ENCODE results near the gene PRKG1.

PRKG1 gene

DNA sequence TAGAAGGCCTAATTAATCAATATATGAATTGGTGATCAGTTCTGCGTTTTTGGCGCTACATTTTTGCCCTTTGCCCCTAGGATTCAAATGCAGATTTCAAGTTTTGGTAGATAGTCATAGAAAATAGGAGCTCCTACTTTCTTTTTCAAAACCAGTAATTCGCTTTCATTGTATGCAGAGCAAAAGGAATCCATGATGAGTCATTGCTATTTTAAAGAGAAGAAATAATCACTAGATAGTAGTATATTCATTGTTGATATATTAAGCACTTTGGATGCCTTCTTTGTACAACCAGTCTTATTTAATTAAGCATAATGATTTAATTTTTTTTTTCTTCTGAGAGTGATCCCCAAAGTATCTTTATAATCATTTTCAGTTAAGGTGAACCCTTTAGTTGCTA lies 574.8 kb downstream of the PRKG1 start:
- no peak overlapping the region for H3K4me2 ChIP-seq (ENCODE audit: low read length)
- H3K9me2 ChIP-seq (replicated peaks; ENCODE audit: control insufficient read depth, low read length), result no peaks in the 10 kb centered on the region
- H3F3A ChIP-seq (ENCODE audit: control insufficient read depth, insufficient read depth), result no peaks in the 10 kb centered on the region
- H3K36me3 ChIP-seq (ENCODE audit: control insufficient read depth, low read length), result no peaks in the 10 kb centered on the region
- no peaks in the 10 kb centered on the region for H3K4me1 ChIP-seq (ENCODE audit: control insufficient read depth, low read length)
- TF ChIP-seq, protein P1, sequence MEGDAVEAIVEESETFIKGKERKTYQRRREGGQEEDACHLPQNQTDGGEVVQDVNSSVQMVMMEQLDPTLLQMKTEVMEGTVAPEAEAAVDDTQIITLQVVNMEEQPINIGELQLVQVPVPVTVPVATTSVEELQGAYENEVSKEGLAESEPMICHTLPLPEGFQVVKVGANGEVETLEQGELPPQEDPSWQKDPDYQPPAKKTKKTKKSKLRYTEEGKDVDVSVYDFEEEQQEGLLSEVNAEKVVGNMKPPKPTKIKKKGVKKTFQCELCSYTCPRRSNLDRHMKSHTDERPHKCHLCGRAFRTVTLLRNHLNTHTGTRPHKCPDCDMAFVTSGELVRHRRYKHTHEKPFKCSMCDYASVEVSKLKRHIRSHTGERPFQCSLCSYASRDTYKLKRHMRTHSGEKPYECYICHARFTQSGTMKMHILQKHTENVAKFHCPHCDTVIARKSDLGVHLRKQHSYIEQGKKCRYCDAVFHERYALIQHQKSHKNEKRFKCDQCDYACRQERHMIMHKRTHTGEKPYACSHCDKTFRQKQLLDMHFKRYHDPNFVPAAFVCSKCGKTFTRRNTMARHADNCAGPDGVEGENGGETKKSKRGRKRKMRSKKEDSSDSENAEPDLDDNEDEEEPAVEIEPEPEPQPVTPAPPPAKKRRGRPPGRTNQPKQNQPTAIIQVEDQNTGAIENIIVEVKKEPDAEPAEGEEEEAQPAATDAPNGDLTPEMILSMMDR (IDR thresholded peaks at IDR 0.05; ENCODE audit: low read depth, low read length, poor library complexity, severe bottlenecking), result no peak
- TF ChIP-seq EZH2phosphoT487 (IDR thresholded peaks at IDR 0.05; ENCODE audit: borderline replicate concordance, low read length), result no peak
- H3K4me3 ChIP-seq (ENCODE audit: low read length), result no peak overlapping the region
- no peaks in the 10 kb centered on the region for H3K9me3 ChIP-seq (ENCODE audit: control insufficient read depth, insufficient read depth, low read length)
- no peaks in the 10 kb centered on the region for H3K79me2 ChIP-seq (ENCODE audit: control insufficient read depth, low read length)
- no peak overlapping the region for H3K27ac ChIP-seq (ENCODE audit: low read depth, low read length)
- no peaks in the 10 kb centered on the region for H4K20me1 ChIP-seq (ENCODE audit: control insufficient read depth, insufficient read depth, low read depth, low read length)
- no peaks in the 10 kb centered on the region for H3K27me3 ChIP-seq (ENCODE audit: control insufficient read depth, low read length)

DNA sequence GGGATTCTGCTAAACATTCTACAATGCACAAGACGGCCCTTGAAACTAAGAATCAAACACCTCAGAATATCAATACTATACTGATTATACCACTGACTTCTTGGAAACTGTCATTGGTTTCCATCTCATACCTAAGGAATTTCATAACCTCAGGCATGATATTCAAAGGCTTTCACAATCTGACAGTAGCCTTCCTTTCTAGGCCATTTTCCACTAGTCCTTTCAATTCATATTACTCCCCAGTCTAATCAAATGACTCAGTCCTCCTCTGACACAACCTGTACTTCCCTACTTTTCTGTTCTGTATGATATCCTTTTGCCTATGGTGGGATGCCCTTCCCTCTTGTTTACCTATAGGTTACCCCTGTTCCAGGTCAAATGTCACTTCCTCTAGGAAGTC lies 576.8 kb downstream of the PRKG1 start:
- TF ChIP-seq EZH2phosphoT487 (IDR thresholded peaks at IDR 0.05; ENCODE audit: borderline replicate concordance, low read length), result no peak
- TF ChIP-seq, protein P1 (IDR thresholded peaks at IDR 0.05; ENCODE audit: low read depth, low read length, poor library complexity, severe bottlenecking), result no peak
- no peaks in the 10 kb centered on the region for H3K36me3 ChIP-seq (ENCODE audit: control insufficient read depth, low read length)
- no peak overlapping the region for H3K4me2 ChIP-seq (ENCODE audit: low read length)
- H3K9me2 ChIP-seq (replicated peaks; ENCODE audit: control insufficient read depth, low read length), result no peaks in the 10 kb centered on the region
- no peaks in the 10 kb centered on the region for H3K4me1 ChIP-seq (ENCODE audit: control insufficient read depth, low read length)
- no peaks in the 10 kb centered on the region for H3K27me3 ChIP-seq (ENCODE audit: control insufficient read depth, low read length)
- H4K20me1 ChIP-seq (ENCODE audit: control insufficient read depth, insufficient read depth, low read depth, low read length), result no peaks in the 10 kb centered on the region
- H3K27ac ChIP-seq (ENCODE audit: low read depth, low read length), result no peak overlapping the region
- H3K4me3 ChIP-seq (ENCODE audit: low read length), result no peak overlapping the region
- no peaks in the 10 kb centered on the region for H3K9me3 ChIP-seq (ENCODE audit: control insufficient read depth, insufficient read depth, low read length)
- no peaks in the 10 kb centered on the region for H3F3A ChIP-seq (ENCODE audit: control insufficient read depth, insufficient read depth)
- H3K79me2 ChIP-seq (ENCODE audit: control insufficient read depth, low read length), result no peaks in the 10 kb centered on the region

DNA sequence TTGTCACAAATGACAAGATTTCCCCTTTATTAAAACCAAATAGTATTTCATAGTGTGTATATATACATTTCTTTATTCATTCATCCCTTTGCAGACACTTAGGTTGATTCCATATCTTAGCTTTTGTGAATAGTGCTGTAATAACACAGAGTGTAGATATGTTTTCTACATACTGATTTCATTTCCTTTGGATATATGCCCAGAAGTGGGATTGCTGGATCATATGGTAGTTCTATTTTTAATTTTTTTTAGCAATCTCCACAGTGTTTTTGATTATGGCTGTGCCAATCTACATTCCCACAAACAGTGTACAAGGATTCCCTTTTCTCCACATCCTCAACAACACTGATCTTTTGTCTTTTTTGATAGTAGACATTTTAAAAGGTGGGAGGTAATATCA lies 578.7 kb downstream of the PRKG1 start:
- no peak overlapping the region for H3K27ac ChIP-seq (ENCODE audit: low read depth, low read length)
- H3K9me3 ChIP-seq (ENCODE audit: control insufficient read depth, insufficient read depth, low read length), result no peaks in the 10 kb centered on the region
- H3K27me3 ChIP-seq (ENCODE audit: control insufficient read depth, low read length), result no peaks in the 10 kb centered on the region
- TF ChIP-seq, protein P1 (IDR thresholded peaks at IDR 0.05; ENCODE audit: low read depth, low read length, poor library complexity, severe bottlenecking), result no peak
- TF ChIP-seq EZH2phosphoT487 (IDR thresholded peaks at IDR 0.05; ENCODE audit: borderline replicate concordance, low read length), result no peak
- H3K4me3 ChIP-seq (ENCODE audit: low read length), result no peak overlapping the region
- H3K36me3 ChIP-seq (ENCODE audit: control insufficient read depth, low read length), result no peaks in the 10 kb centered on the region
- no peaks in the 10 kb centered on the region for H3K4me1 ChIP-seq (ENCODE audit: control insufficient read depth, low read length)
- no peaks in the 10 kb centered on the region for H3F3A ChIP-seq (ENCODE audit: control insufficient read depth, insufficient read depth)
- H3K4me2 ChIP-seq (ENCODE audit: low read length), result no peak overlapping the region
- H3K79me2 ChIP-seq (ENCODE audit: control insufficient read depth, low read length), result no peaks in the 10 kb centered on the region
- H3K9me2 ChIP-seq (replicated peaks; ENCODE audit: control insufficient read depth, low read length), result no peaks in the 10 kb centered on the region
- H4K20me1 ChIP-seq (ENCODE audit: control insufficient read depth, insufficient read depth, low read depth, low read length), result no peaks in the 10 kb centered on the region

DNA sequence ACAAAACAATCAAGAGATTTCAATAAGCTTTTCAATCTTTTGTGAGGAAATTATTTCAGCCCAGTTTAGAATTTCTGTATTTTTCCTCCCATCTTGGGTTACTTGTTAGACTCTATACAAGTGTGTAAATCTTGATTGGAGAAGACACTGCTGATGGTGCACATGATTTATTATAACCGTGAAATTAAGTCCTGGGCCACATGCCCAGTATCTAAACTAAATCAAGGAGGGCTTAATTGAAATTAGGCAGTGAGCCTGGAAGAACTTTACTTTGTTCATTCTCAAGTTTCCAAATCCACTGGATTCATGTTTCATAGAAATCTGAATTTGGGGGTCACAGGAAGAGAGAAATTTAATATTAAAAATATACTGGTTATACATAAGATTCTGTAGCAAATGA lies 580.6 kb downstream of the PRKG1 start:
- no peak overlapping the region for H3K27ac ChIP-seq (ENCODE audit: low read depth, low read length)
- H3K4me1 ChIP-seq (ENCODE audit: control insufficient read depth, low read length), result no peaks in the 10 kb centered on the region

More for the DNA sequence above, 580.6 kb downstream of the PRKG1 start:
- no peaks in the 10 kb centered on the region for H3K27me3 ChIP-seq (ENCODE audit: control insufficient read depth, low read length)
- H3K79me2 ChIP-seq (ENCODE audit: control insufficient read depth, low read length), result no peaks in the 10 kb centered on the region
- H3F3A ChIP-seq (ENCODE audit: control insufficient read depth, insufficient read depth), result no peaks in the 10 kb centered on the region
- TF ChIP-seq EZH2phosphoT487 (IDR thresholded peaks at IDR 0.05; ENCODE audit: borderline replicate concordance, low read length), result no peak
- TF ChIP-seq, protein P1 (IDR thresholded peaks at IDR 0.05; ENCODE audit: low read depth, low read length, poor library complexity, severe bottlenecking), result no peak
- no peaks in the 10 kb centered on the region for H3K9me2 ChIP-seq (replicated peaks; ENCODE audit: control insufficient read depth, low read length)
- no peaks in the 10 kb centered on the region for H3K36me3 ChIP-seq (ENCODE audit: control insufficient read depth, low read length)
- no peak overlapping the region for H3K4me2 ChIP-seq (ENCODE audit: low read length)
- H4K20me1 ChIP-seq (ENCODE audit: control insufficient read depth, insufficient read depth, low read depth, low read length), result no peaks in the 10 kb centered on the region
- no peaks in the 10 kb centered on the region for H3K9me3 ChIP-seq (ENCODE audit: control insufficient read depth, insufficient read depth, low read length)
- no peak overlapping the region for H3K4me3 ChIP-seq (ENCODE audit: low read length)
